Ovary (tissue), 9 donors: ENCODE data around the gene INTS7. TPM values are rescaled to one million over a fixed set of nuclear protein-coding genes. Genes with fewer than 3 reads are reported as not detected.
"Not testable (repeated sequence)": the region's sequence is repeated elsewhere in the genome, so short reads cannot be mapped to it uniquely, and the experiment has no call there.

Source experiments
- DNase-seq, 5 donors: peaks; one replicate each; pipeline ENCODE4 v3.0.0-alpha.2; 2019 to 2020
- H3K27ac ChIP-seq, 2 donors: fragments of 200-600 bp; one replicate each; pipeline versions ENCODE4 v1.5.1 to v1.8.0; 2019 to 2022
- H3K27me3 ChIP-seq: fragments of 200-600 bp; one replicate; pipeline ENCODE4 v1.8.0; 2022
- H3K36me3 ChIP-seq: fragments of 200-600 bp; sonication (generic); one replicate; pipeline ENCODE4 v1.5.1; 2019
- H3K4me1 ChIP-seq: one replicate; pipeline ENCODE4 v1.8.1; 2013; ENCODE audit warnings: mild to moderate bottlenecking, moderate library complexity; ENCODE audit not compliant: insufficient read depth
- H3K4me3 ChIP-seq: fragments of 200-600 bp; sonication (generic); one replicate; pipeline ENCODE4 v1.5.1; 2017
- H3K9me3 ChIP-seq, 2 donors: fragments of 200-600 bp in 1 of 2; sonication (generic) in 1 of 2; one replicate each; pipeline versions ENCODE4 v1.5.1 to v1.8.1; 2013 to 2019; ENCODE audit warnings: mild to moderate bottlenecking in 1 of 2, moderate library complexity in 1 of 2
- EP300 ChIP-seq: sonication (generic); formaldehyde crosslinking; IDR thresholded peaks from one replicate; pipeline ENCODE4 v1.6.1; 2017; ENCODE audit warnings: antibody characterized with exemption
- POLR2A ChIP-seq: fragments of 450-650 bp; IDR thresholded peaks from one replicate; pipeline ENCODE4 v1.6.1; 2017; ENCODE audit warnings: antibody characterized with exemption, mild to moderate bottlenecking, moderate library complexity
- WGBS, 3 donors: extraction: QIAGEN DNeasy Blood & Tissue Kit in 1 of 3; methylation state at CpG; one replicate each; pipeline versions ENCODE4 v1.1.5 to v1.1.7; 2013 to 2017; 5-methylcytosine and 5-hydroxymethylcytosine counted together
- intact Hi-C, 4 donors: fragments of 100-400 bp; cut with DNase I; formaldehyde crosslinking; loops; one replicate each; pipeline versions ENCODE4 v1.11.0 to v1.15.1; 2022 to 2023
- polyA plus RNA-seq, 2 donors: library from polyadenylated mRNA; stranded (reverse); fragments of 200-250 nt in 1 of 2; fragments of 350-450 nt in 1 of 2; fragmentation: Illumina TruSeq in 1 of 2; extraction: RNeasy Lipid Tissue Mini Kit (QIAGEN cat#74804) in 1 of 2; gene quantifications; one replicate each; pipeline ENCODE4 v1.2.3, GENCODE V29; 2013 to 2014
- total RNA-seq, 7 donors: library from RNA; depleted of rRNA in 2 of 7; stranded (reverse); fragments of >200 nt in 2 of 7; fragmentation: NEBNext Ultra II Directional in 3 of 7; extraction: Animal tissue kit (Norgen Biotek cat#: 25700) in 3 of 7; gene quantifications; one replicate each; pipeline versions ENCODE4 v1.1.0 to v1.2.4, GENCODE V29; 2016 to 2023
- TF ChIP-seq, protein P1 (sequence below), 3 donors: fragments of 450-650 bp in 2 of 3; fragments of 200-600 bp in 1 of 3; IDR thresholded peaks; one replicate each; pipeline versions ENCODE4 v1.5.1 to v1.8.0; 2016 to 2022; ENCODE audit warnings: antibody characterized with exemption in 3 of 3, mild to moderate bottlenecking in 1 of 3
- donor health status: DM: no; HTN: no; CAD: no; lungs with moderate emphysema.
- donor health status: DM: no; HTN: no; CAD: no.
- donor health status: Bipolar disorder and iron deficiency.
- donor health status: DM: yes; HTN: yes; CAD: no.
- donor health status: DM: no; HTN: no; CAD: no.
- donor health status: DM: yes; HTN: yes; CAD: no.

Gene INTS7
- total and polyA plus RNA-seq, 9 donors, result 4.0 to 19.1 (median 7.0) TPM

DNA sequence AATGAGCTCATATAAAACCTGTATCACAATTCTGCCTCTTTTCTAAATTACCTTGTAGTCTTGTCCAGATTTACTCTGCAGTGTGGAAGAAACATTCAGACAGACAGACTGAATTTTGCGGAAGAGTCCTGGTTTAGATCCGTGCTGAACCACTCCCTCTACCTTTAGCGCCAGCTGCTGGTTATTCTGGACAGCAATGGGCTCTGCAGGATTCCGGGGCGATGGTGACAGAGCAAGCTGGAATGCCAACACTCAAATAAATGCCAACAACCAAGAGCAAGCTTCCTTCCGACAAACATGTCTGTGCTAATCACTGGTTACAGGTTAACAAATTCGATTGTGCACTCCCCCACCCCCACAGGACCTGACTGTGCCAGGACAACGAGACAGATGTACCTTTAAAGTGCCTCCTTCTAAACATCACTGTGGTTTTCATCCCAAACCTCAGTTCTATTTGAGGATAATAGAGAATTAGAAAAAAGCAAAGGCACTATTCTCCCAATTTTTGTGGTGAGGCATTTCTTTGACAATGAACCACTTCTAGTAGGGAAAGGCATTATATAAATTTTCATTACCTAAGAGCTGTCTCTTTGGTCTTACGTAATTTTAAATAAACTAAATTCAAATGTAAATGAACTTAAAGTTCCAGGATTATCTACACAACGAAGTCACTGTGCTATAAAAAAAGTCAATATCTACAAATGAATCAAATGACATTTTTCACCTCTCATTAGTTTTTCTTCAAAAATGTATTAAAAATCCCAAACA is 90.4 kb downstream of the INTS7 start:
- TF ChIP-seq, protein P1, sequence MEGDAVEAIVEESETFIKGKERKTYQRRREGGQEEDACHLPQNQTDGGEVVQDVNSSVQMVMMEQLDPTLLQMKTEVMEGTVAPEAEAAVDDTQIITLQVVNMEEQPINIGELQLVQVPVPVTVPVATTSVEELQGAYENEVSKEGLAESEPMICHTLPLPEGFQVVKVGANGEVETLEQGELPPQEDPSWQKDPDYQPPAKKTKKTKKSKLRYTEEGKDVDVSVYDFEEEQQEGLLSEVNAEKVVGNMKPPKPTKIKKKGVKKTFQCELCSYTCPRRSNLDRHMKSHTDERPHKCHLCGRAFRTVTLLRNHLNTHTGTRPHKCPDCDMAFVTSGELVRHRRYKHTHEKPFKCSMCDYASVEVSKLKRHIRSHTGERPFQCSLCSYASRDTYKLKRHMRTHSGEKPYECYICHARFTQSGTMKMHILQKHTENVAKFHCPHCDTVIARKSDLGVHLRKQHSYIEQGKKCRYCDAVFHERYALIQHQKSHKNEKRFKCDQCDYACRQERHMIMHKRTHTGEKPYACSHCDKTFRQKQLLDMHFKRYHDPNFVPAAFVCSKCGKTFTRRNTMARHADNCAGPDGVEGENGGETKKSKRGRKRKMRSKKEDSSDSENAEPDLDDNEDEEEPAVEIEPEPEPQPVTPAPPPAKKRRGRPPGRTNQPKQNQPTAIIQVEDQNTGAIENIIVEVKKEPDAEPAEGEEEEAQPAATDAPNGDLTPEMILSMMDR (IDR thresholded peaks at IDR 0.05), result no peak
- TF ChIP-seq POLR2A (no peak), EP300 (no peak)
- Histone ChIP-seq H3K36me3 (no peaks in the 10 kb centered on the region), H3K27ac (no peak overlapping the region), H3K4me1 (peaks cover 1% of the 10 kb centered on the region), H3K27me3 (no peaks in the 10 kb centered on the region), H3K9me3 (no peaks in the 10 kb centered on the region), H3K4me3 (no peak overlapping the region)
- WGBS, 3 donors, result 77 to 87% (median 79%) methylated on average over 10 of the region's 10 CpGs
- intact Hi-C loops, result loop anchor here in 1 of 4 donors (5.0 kb wide), 1 partner anchor 1328 kb away; no protein-coding TSS in a partner anchor
- no peak for DNase-seq

DNA sequence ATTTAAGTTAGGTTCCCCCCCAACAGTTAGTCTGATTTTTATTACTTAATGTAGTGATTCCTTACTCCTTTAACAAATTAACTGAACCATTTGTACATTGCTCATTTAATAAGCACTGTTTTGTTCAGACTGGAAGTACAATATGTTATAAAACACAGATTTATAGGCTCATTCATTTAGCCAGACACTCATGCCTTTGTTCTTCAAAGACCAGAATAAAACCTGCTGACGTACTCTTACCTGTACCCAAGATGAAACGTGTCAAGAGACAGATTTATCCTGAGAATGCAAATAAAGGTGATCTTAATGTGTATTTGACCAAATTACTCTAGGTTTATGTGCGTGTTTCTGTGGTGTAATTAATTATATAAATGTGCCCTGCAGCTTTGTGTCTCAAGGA is 92.8 kb downstream of the INTS7 start:
- no peak overlapping the region for H3K27ac ChIP-seq
- H3K4me1 ChIP-seq, result peaks cover 5% of the 10 kb centered on the region
- H3K36me3 ChIP-seq, result no peaks in the 10 kb centered on the region
- 93 to 94% (median 93%) methylated on average over 3 of the region's 3 CpGs for WGBS, 3 donors
- intact Hi-C loops, result loop anchor here in 1 of 4 donors (5.0 kb wide), 1 partner anchor 1325 kb away; no protein-coding TSS in a partner anchor
- no peak for DNase-seq
- H3K27me3 ChIP-seq, result no peaks in the 10 kb centered on the region
- no peak overlapping the region for H3K4me3 ChIP-seq
- H3K9me3 ChIP-seq, result no peaks in the 10 kb centered on the region
- TF ChIP-seq, protein P1 (IDR thresholded peaks at IDR 0.05), result no peak
- no peak for TF ChIP-seq EP300
- TF ChIP-seq POLR2A, result no peak

DNA sequence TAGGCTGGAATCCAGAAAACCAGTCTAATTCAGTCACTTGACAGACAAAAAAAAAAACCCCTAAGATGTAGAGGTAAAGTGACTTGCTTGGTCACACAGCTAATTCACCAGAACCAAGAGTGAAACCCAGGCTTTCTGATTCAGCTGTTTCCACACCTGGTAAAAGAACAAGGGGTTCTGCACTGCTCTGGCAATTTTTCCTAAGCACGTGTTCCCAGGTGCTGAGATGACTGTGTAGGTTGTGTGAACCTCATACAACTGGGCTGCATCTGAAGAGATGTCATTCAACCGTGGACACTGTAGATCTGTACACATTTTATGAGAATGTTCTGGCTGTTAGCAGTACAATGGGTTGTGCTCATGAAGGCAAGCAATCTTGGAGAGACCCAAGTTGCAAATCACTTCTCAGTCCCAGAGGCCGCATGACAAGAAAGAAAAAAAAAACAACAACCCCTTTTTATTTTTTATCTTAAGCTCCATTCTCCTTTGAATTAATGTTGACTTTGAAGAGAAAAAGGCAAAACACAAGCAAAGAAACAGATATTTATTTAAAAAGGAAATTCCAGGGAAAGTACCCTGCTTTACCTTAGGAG is 95.4 kb downstream of the INTS7 start:
- H3K36me3 ChIP-seq, result no peaks in the 10 kb centered on the region
- TF ChIP-seq, protein P1 (IDR thresholded peaks at IDR 0.05), result no peak
- no peak overlapping the region for H3K4me3 ChIP-seq
- no peaks in the 10 kb centered on the region for H3K27me3 ChIP-seq
- no peaks in the 10 kb centered on the region for H3K9me3 ChIP-seq
- no peak overlapping the region for H3K27ac ChIP-seq
- intact Hi-C loops, result loop anchor here in 1 of 4 donors (5.0 kb wide), 1 partner anchor 1323 kb away; no protein-coding TSS in a partner anchor
- 81 to 90% (median 82%) methylated on average over 3 of the region's 3 CpGs for WGBS, 3 donors
- DNase-seq, result no peak
- H3K4me1 ChIP-seq, result peaks cover 5% of the 10 kb centered on the region

DNA sequence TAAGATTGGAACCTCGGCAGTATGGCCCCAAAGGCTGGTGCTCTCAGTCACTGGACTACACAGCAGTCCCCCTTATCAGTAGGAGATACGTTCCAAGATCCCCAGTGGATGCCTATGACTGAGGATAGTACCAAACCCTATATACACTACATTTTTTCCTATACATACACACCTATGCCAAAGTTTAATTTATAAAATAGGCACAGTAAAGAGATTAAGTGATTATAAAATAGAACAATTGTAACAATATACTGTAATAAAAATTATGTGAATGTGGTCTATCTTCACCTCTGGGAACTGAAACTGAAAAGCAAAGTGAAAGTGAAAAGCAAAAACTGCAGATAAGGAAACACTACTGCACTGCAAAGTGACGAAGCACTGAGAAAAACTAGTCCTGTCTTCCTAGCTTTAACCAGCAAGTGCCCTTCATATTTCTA is 96.8 kb downstream of the INTS7 start:
- Histone ChIP-seq H3K27ac (peak overlapping the region in 1 of 2 donors; percentile 10), H3K36me3 (no peaks in the 10 kb centered on the region), H3K27me3 (no peaks in the 10 kb centered on the region), H3K4me1 (peaks cover 5% of the 10 kb centered on the region), H3K4me3 (peak overlapping the region; percentile 9), H3K9me3 (no peaks in the 10 kb centered on the region)
- WGBS, 3 donors, result 3 to 10% (median 5%) methylated on average over 3 of the region's 3 CpGs
- intact Hi-C loops, result no loop called here
- DNase-seq, result no peak
- TF ChIP-seq EP300 (no peak), POLR2A (no peak)
- TF ChIP-seq, protein P1 (IDR thresholded peaks at IDR 0.05), result no peak

DNA sequence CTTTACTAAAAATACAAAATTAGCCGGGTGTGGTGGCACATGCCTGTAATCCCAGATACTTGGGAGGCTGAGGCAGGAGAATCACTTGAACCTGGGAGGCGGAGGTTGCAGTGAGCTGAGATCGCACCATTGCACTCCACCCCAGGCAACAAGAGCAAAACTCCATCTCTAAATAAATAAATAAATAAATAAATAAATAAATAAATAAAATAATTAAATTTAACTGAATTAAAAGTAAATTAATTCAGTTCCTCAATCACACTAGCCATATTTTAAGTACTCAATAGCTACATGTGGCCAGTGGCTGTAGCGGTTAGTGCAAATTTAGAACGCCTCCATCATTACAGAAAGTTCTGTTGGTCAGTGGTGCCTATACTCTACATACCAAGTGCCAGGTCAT is 97.9 kb downstream of the INTS7 start:
- H3K9me3 ChIP-seq, H3K36me3 ChIP-seq, intact Hi-C loops, H3K27me3 ChIP-seq, H3K4me3 ChIP-seq, H3K4me1 ChIP-seq, H3K27ac ChIP-seq, DNase-seq: not testable (repeated sequence)
- 98 to 99% (median 98%) methylated on average over 5 of the region's 5 CpGs for WGBS, 3 donors
